ENCODE data around the gene ZHX3. TPM values are rescaled to one million over a fixed set of nuclear protein-coding genes. Genes with fewer than 3 reads are reported as not detected.
A peak's percentile ranks its signal among the peaks of the same experiment; 100 is the strongest.

Gene ZHX3
- total RNA-seq, 4 donors from 2014 or later = 20.1 to 30.0 (median 25.9) TPM

DNA sequence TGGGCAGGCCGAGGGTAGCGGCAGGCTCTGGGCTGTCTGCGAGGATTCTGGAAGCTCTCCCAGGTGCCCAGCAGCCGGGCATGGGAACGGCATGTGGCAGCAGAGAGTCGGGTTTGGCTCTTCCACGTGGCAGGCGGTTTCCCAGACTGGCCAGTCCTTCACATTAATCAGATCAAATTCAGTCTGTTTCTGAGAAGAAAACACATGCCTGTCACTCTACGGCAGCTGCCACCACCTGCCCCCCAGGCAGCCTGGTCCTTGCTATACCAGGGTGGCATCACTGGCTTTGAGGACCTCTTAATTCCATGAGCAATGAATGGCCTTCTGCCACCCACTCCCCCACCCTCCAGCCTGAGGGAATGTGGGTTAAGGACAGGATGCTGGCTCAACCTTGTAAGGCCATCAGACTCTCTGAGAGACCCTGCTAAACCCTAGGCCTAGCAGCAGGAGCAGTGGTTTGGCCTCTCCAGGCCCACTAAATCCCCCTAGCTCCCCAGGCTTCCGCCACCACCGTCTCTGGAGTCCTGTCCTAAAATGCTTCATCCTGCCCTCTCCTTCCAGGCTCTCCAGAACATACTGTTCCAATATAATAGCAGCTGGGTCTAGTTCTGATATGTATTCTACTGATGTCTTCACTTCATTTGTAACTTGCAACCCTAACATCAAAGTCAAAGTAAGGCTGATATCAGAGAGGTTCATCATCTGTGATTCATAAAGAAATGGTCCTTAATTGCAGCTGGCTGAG lies 132.3 kb downstream of the ZHX3 start:
- Histone ChIP-seq H3K27ac (peak overlapping the region; percentile 34 to 76 (median 59)), H3K4me3 (no peak overlapping the region), H3K36me3 (peaks cover 0 to 5% of the 10 kb centered on the region in 2 donors), H3K27me3 (no peaks in the 10 kb centered on the region), H3K9me3 (no peaks in the 10 kb centered on the region), H3K4me1 (peaks cover 13 to 20% of the 10 kb centered on the region in 2 donors)
- ATAC-seq = peak; percentile 82 to 90
- DNase-seq = peak; percentile 44 to 65
- TF ChIP-seq POLR2A (IDR thresholded peaks at IDR 0.05) = no peak
- peak in 4 of 5 experiments; percentile 22 to 49 (median 42) for TF ChIP-seq CTCF (IDR thresholded peaks at IDR 0.05 in 4 of 5, conservative IDR thresholded peaks at IDR 0.05 in 1 of 5)
- intact Hi-C loops (cut with DNase I; ENCODE audit: low total_unique reads) (loop anchor here (2.0 kb wide), 1 partner anchor 48 kb away; no protein-coding TSS in a partner anchor), in situ Hi-C loops (cut with MboI; ENCODE audit: low sequenced_read_pairs in 4 of 4) (no loop called here)

DNA sequence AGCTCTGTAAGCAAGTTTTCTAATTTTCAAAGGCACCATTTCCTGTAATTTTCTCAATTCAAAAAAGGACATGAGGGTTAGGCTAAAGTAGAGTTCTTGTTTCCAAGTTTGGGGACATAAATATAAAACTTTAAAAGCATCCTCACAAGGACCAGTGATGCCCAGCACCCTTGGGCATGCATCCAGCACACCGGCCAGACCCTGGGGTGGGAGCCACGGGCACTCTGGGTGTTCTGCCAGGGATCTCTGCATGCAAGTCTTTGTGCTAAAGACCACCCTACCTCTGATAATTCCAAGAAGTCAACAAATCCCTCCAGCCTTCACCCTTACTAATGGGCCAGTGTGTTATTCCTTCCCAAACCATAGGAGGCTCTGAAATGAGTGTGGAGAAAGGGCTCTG lies 133.7 kb downstream of the ZHX3 start:
- Histone ChIP-seq H3K9me3 (no peaks in the 10 kb centered on the region), H3K4me1 (peaks cover 18 to 30% of the 10 kb centered on the region in 2 donors), H3K27me3 (no peaks in the 10 kb centered on the region), H3K27ac (no peak overlapping the region), H3K36me3 (peaks cover 0 to 5% of the 10 kb centered on the region in 2 donors), H3K4me3 (no peak overlapping the region)
- intact Hi-C loops (cut with DNase I; ENCODE audit: low total_unique reads) (loop anchor here (2.0 kb wide), 1 partner anchor 49 kb away; no protein-coding TSS in a partner anchor), in situ Hi-C loops (cut with MboI; ENCODE audit: low sequenced_read_pairs in 4 of 4) (no loop called here)
- DNase-seq = no peak
- no peak for ATAC-seq
- no peak for TF ChIP-seq CTCF (IDR thresholded peaks at IDR 0.05 in 4 of 5, conservative IDR thresholded peaks at IDR 0.05 in 1 of 5)
- no peak for TF ChIP-seq POLR2A (IDR thresholded peaks at IDR 0.05)

- Histone ChIP-seq H3K9me3 (no peaks in the 10 kb centered on the region), H3K4me3 (no peak overlapping the region), H3K4me1 (peaks cover 23 to 34% of the 10 kb centered on the region in 2 donors), H3K27me3 (no peaks in the 10 kb centered on the region), H3K36me3 (peaks cover 0 to 5% of the 10 kb centered on the region in 2 donors), H3K27ac (no peak overlapping the region)
- DNase-seq (peak in 1 of 2 donors; percentile 8), ATAC-seq (no peak)
- in situ Hi-C loops (cut with MboI; ENCODE audit: low sequenced_read_pairs in 4 of 4) = no loop called here
- no peak for TF ChIP-seq POLR2A (IDR thresholded peaks at IDR 0.05)
- TF ChIP-seq CTCF (IDR thresholded peaks at IDR 0.05 in 4 of 5, conservative IDR thresholded peaks at IDR 0.05 in 1 of 5) = no peak
- intact Hi-C loops (cut with DNase I; ENCODE audit: low total_unique reads) = no loop called here
Observed at GRCh38 chr20:41183391-41183790, 134.1 kb downstream of the ZHX3 start.

- peaks cover 0 to 5% of the 10 kb centered on the region in 2 donors for H3K36me3 ChIP-seq
- no peak for DNase-seq
- TF ChIP-seq CTCF (IDR thresholded peaks at IDR 0.05 in 4 of 5, conservative IDR thresholded peaks at IDR 0.05 in 1 of 5) = no peak
- TF ChIP-seq POLR2A (IDR thresholded peaks at IDR 0.05) = no peak
- in situ Hi-C loops (cut with MboI; ENCODE audit: low sequenced_read_pairs in 4 of 4) (no loop called here), intact Hi-C loops (cut with DNase I; ENCODE audit: low total_unique reads) (no loop called here)
- H3K9me3 ChIP-seq = no peaks in the 10 kb centered on the region
- H3K27me3 ChIP-seq = no peaks in the 10 kb centered on the region
- peaks cover 31 to 43% of the 10 kb centered on the region in 2 donors for H3K4me1 ChIP-seq
- no peak for ATAC-seq
- H3K4me3 ChIP-seq = no peak overlapping the region
- H3K27ac ChIP-seq = no peak overlapping the region
Observed at GRCh38 chr20:41182296-41183212, 135.0 kb downstream of the ZHX3 start.
